ENCODE measurements around the gene BCKDK. TPM values are rescaled to one million over a fixed set of nuclear protein-coding genes. Genes with fewer than 3 reads are reported as not detected.
A peak's percentile ranks its signal among the peaks of the same experiment; 100 is the strongest.

Gene BCKDK
- polyA plus RNA-seq, 3 donors, result 76.5 to 93.5 (median 90.8) TPM

DNA sequence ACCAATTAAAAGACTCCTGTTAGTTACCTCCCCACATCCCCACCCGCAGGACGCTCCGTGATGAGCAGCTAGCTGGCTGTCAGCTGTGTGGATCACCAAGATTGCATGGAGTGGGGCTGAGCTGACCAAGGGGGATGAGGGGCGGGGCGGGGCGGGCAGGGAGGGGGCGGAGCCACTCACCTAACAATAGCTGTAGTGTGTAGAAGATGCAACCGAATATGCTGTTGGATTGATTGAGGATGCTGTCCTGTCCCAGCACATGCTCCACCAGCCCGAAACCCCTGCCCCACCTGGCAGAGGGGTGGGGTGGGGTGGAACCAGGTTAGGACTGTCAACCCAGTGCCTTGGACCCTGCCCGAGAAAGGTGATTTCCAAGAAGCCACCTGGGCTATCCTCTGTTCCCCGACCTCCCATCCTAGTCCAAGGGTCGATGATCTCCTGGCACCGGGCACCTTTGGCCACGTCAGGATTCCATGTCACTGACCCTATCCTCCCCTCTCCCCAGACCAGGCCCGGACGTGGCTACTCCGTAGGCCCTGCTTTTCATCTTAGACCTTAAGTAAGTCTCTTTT lies 15.0 kb upstream of the BCKDK start:
- whole genome bisulfite sequencing (ENCODE audit: insufficient coverage), result 100% methylated on average over 2 of the region's 17 CpGs
- H3K4me1 Mint-ChIP-seq, result peaks cover 21% of the 10 kb centered on the region
- peaks cover 25 to 29% of the 10 kb centered on the region in 2 donors for H3K4me1 ChIP-seq (ENCODE audit: control insufficient read depth in 1 of 2, insufficient read depth in 2 of 2, low read length in 2 of 2)
- intact Hi-C loops (cut with micrococcal nuclease), result loop anchor here in 1 of 2 donors (5.0 to 10.0 kb wide), 3 partner anchors 52 to 138 kb away; partner anchors contain the start of genes SETD1A and STX4
- peaks cover 0 to 3% (median 1%) of the 10 kb centered on the region in 3 donors for H3K27me3 Mint-ChIP-seq (ENCODE audit: low read depth in 3 of 3)
- no peak overlapping the region for H3K27ac Mint-ChIP-seq
- TF ChIP-seq, protein P1, sequence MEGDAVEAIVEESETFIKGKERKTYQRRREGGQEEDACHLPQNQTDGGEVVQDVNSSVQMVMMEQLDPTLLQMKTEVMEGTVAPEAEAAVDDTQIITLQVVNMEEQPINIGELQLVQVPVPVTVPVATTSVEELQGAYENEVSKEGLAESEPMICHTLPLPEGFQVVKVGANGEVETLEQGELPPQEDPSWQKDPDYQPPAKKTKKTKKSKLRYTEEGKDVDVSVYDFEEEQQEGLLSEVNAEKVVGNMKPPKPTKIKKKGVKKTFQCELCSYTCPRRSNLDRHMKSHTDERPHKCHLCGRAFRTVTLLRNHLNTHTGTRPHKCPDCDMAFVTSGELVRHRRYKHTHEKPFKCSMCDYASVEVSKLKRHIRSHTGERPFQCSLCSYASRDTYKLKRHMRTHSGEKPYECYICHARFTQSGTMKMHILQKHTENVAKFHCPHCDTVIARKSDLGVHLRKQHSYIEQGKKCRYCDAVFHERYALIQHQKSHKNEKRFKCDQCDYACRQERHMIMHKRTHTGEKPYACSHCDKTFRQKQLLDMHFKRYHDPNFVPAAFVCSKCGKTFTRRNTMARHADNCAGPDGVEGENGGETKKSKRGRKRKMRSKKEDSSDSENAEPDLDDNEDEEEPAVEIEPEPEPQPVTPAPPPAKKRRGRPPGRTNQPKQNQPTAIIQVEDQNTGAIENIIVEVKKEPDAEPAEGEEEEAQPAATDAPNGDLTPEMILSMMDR (IDR thresholded peaks at IDR 0.05), result no peak
- H3K27ac ChIP-seq (ENCODE audit: low read depth in 1 of 2, low read length in 2 of 2), result no peak overlapping the region
- peaks cover 22 to 34% of the 10 kb centered on the region in 2 donors for H3K36me3 Mint-ChIP-seq
- H3K4me3 Mint-ChIP-seq, result no peak overlapping the region
- H3K36me3 ChIP-seq (replicated peaks in 1 of 2; ENCODE audit: control insufficient read depth in 1 of 2, insufficient read depth in 2 of 2, low read length in 2 of 2), result peaks cover 11 to 28% of the 10 kb centered on the region in 2 donors
- H3K9ac ChIP-seq (ENCODE audit: insufficient read depth, low read length, poor library complexity, severe bottlenecking), result peak overlapping the region; percentile 75
- H3K4me2 ChIP-seq (replicated peaks; ENCODE audit: extremely low read depth, low read length, poor library complexity, severe bottlenecking), result peak overlapping the region; percentile 99
- peak overlapping the region in 1 of 3 experiments; percentile 92 for H3K4me3 ChIP-seq (replicated peaks in 1 of 3; ENCODE audit: low read depth in 2 of 3, low read length in 3 of 3)
- H2AFZ ChIP-seq (ENCODE audit: insufficient read depth, low read depth, low read length, poor library complexity, severe bottlenecking), result no peak overlapping the region
- H3K27me3 ChIP-seq (ENCODE audit: control insufficient read depth in 2 of 2, insufficient read depth in 2 of 2, low read length in 2 of 2), result no peaks in the 10 kb centered on the region
- H4K20me1 ChIP-seq (ENCODE audit: insufficient read depth, low read length), result peaks cover 4% of the 10 kb centered on the region
- no peaks in the 10 kb centered on the region for H3K9me3 ChIP-seq (replicated peaks in 1 of 2; ENCODE audit: control insufficient read depth in 1 of 2, insufficient read depth in 1 of 2, low read length in 2 of 2)
- no peak for DNase-seq
- peaks cover 0 to 2% (median 0%) of the 10 kb centered on the region in 7 donors for H3K9me3 Mint-ChIP-seq
- H3K79me2 ChIP-seq (ENCODE audit: insufficient read depth, low read length), result peaks cover 24% of the 10 kb centered on the region

- Histone ChIP-seq H3K27me3 (ENCODE audit: control insufficient read depth in 2 of 2, insufficient read depth in 2 of 2, low read length in 2 of 2) (no peaks in the 10 kb centered on the region), H4K20me1 (ENCODE audit: insufficient read depth, low read length) (peaks cover 4% of the 10 kb centered on the region), H3K9me3 (replicated peaks in 1 of 2; ENCODE audit: control insufficient read depth in 1 of 2, insufficient read depth in 1 of 2, low read length in 2 of 2) (no peaks in the 10 kb centered on the region), H2AFZ (ENCODE audit: insufficient read depth, low read depth, low read length, poor library complexity, severe bottlenecking) (peak overlapping the region; percentile 96), H3K36me3 (replicated peaks in 1 of 2; ENCODE audit: control insufficient read depth in 1 of 2, insufficient read depth in 2 of 2, low read length in 2 of 2) (peaks cover 11 to 20% of the 10 kb centered on the region in 2 donors), H3K4me3 (replicated peaks in 1 of 3; ENCODE audit: low read depth in 2 of 3, low read length in 3 of 3) (peak overlapping the region; percentile 49 to 92 (median 92)), H3K27ac (ENCODE audit: low read depth in 1 of 2, low read length in 2 of 2) (peak overlapping the region; percentile 52 to 74), H3K79me2 (ENCODE audit: insufficient read depth, low read length) (peaks cover 24% of the 10 kb centered on the region), H3K4me2 (replicated peaks; ENCODE audit: extremely low read depth, low read length, poor library complexity, severe bottlenecking) (peak overlapping the region; percentile 99), H3K9ac (ENCODE audit: insufficient read depth, low read length, poor library complexity, severe bottlenecking) (peak overlapping the region; percentile 75), H3K4me1 (ENCODE audit: control insufficient read depth in 1 of 2, insufficient read depth in 2 of 2, low read length in 2 of 2) (peaks cover 25 to 29% of the 10 kb centered on the region in 2 donors)
- DNase-seq, result no peak
- TF ChIP-seq, protein P1 (IDR thresholded peaks at IDR 0.05), result no peak
- Mint-ChIP-seq H3K9me3 (peaks cover 0 to 2% (median 0%) of the 10 kb centered on the region in 7 donors), H3K27me3 (ENCODE audit: low read depth in 3 of 3) (peaks cover 0 to 2% (median 1%) of the 10 kb centered on the region in 3 donors), H3K4me1 (peaks cover 21% of the 10 kb centered on the region), H3K4me3 (peak overlapping the region; percentile 89 to 98), H3K36me3 (peaks cover 21 to 28% of the 10 kb centered on the region in 2 donors), H3K27ac (peak overlapping the region; percentile 66 to 92 (median 81))
- WGBS (ENCODE audit: insufficient coverage), result 2% methylated on average over 17 of the region's 20 CpGs
- intact Hi-C loops (cut with micrococcal nuclease), result loop anchor here (2.0 to 10.0 kb wide), 5 partner anchors 19 to 139 kb away; partner anchors contain the start of genes HSD3B7 (in 1 of the 2), SETD1A (in 1 of the 2), STX4 (in 1 of the 2) and ZNF646 (in 1 of the 2)
These were observed 14.1 kb upstream of the BCKDK start for GRCh38 chr16:31094088-31094423.

Data from CD14-positive monocyte (primary cell).